DMS 273 (cell line): ENCODE measurements around the gene CSMD2.

ENCODE experiments used
- DNase-seq: peaks from one replicate; lab custom pipeline; 2025; ENCODE audit not compliant: unreplicated experiment; lab: John Stamatoyannopoulos, UW

CSMD2 gene

GRCh38 chr1:33864460-33865389, 300.3 kb downstream of the CSMD2 start:
- peak; percentile 76 for DNase-seq

GRCh38 chr1:33863779-33864178, 301.3 kb downstream of the CSMD2 start, which contains the start of gene HMGB4:
TSS of gene HMGB4 (plus strand) at chr1:33864079. CDS start at chr1:33864192, 113 bp downstream.
- DNase-seq: no peak

- no peak for DNase-seq
Observed at GRCh38 chr1:33860671-33861070, 304.4 kb downstream of the CSMD2 start.

- no peak for DNase-seq
Observed at GRCh38 chr1:33854091-33854490, 310.9 kb downstream of the CSMD2 start.

GRCh38 chr1:33853431-33853830, 311.6 kb downstream of the CSMD2 start:
- peak; percentile 8 for DNase-seq

GRCh38 chr1:33852711-33853110, 312.3 kb downstream of the CSMD2 start:
- no peak for DNase-seq

GRCh38 chr1:33850481-33850880, 314.5 kb downstream of the CSMD2 start:
- DNase-seq: no peak

- no peak for DNase-seq
Observed at GRCh38 chr1:33849211-33849610, 315.8 kb downstream of the CSMD2 start.

GRCh38 chr1:33848205-33848937, 316.7 kb downstream of the CSMD2 start:
- DNase-seq: no peak

GRCh38 chr1:33846861-33847260, 318.2 kb downstream of the CSMD2 start:
- no peak for DNase-seq

- no peak for DNase-seq
Observed at GRCh38 chr1:33844166-33844565, 320.9 kb downstream of the CSMD2 start.

- no peak for DNase-seq
Observed at GRCh38 chr1:33842348-33842747, 322.7 kb downstream of the CSMD2 start.

- DNase-seq: no peak
Observed at GRCh38 chr1:33841494-33841893, 323.5 kb downstream of the CSMD2 start.

GRCh38 chr1:33837635-33838034, 327.4 kb downstream of the CSMD2 start:
- no peak for DNase-seq

- no peak for DNase-seq
Observed at GRCh38 chr1:33836911-33837310, 328.1 kb downstream of the CSMD2 start.

GRCh38 chr1:33828654-33829053, 336.4 kb downstream of the CSMD2 start:
- DNase-seq: no peak

GRCh38 chr1:33828059-33828458, 337.0 kb downstream of the CSMD2 start:
- no peak for DNase-seq

- no peak for DNase-seq
Observed at GRCh38 chr1:33826711-33827110, 338.3 kb downstream of the CSMD2 start.

- DNase-seq: no peak
Observed at GRCh38 chr1:33826311-33826710, 338.7 kb downstream of the CSMD2 start.

- no peak for DNase-seq
Observed at GRCh38 chr1:33825506-33825905, 339.5 kb downstream of the CSMD2 start.

GRCh38 chr1:33824971-33825370, 340.1 kb downstream of the CSMD2 start:
- DNase-seq: no peak

GRCh38 chr1:33824321-33824720, 340.7 kb downstream of the CSMD2 start:
- DNase-seq: no peak
